NOMO-1 (cell line): ENCODE results near the gene SLAMF9.

Source experiments
- DNase-seq, 2 experiments: peaks; one replicate each; lab custom pipeline; 2025; ENCODE audit not compliant: unreplicated experiment in 2 of 2; lab: John Stamatoyannopoulos, UW

Gene SLAMF9

GRCh38 chr1:159953536-159954515, at the start of gene SLAMF9:
TSS of gene SLAMF9 (minus strand) at chr1:159954237. CDS start at chr1:159954137, 100 bp downstream.
- peak; percentile 30 to 80 for DNase-seq

GRCh38 chr1:160001440-160001839, 47.4 kb upstream of the SLAMF9 start:
- no peak for DNase-seq

DNA sequence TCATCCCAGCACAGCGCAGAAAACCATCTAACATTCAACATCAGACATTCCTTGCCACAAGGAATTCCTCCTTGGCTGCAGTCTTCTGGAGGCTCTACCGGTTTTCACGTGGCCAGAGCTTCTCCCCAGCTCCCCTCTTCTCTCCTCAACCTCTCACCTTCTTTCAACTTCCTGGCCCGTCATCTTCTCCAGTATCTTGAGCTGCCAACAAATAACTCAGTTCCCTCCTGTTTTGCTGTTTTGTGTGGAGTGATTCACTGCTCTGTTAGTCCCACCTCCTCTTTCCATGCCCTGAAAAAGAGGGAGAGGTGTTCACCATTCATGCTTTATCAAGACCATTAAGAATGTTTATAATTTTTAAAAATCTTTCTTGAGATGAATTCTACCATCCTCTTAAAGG, 45.2 kb upstream of the SLAMF9 start:
- no peak for DNase-seq

- DNase-seq: no peak
Observed at GRCh38 chr1:159996653-159997052, 42.6 kb upstream of the SLAMF9 start.

DNA sequence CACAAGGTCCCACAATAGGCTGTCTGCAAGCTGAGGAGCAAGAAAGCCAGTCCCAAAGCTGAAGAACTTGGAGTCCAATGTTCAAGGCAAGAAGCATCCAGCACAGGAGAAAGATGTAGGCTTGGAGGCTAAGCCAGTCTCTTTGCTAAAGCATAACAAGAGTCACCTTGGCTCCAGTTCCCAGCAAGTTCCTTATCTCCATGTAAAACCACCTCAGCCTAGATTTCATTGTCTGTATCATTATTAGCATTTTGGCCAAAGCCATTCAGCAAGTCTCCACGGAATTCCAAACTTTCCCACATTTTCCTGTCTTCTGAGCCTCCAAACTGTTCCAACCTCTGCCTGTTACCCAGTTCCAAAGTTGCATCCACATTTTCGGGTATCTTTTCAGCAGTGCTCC, 40.9 kb upstream of the SLAMF9 start:
- DNase-seq: no peak

- DNase-seq: no peak
Observed at GRCh38 chr1:159993911-159994310, 39.9 kb upstream of the SLAMF9 start.

DNA sequence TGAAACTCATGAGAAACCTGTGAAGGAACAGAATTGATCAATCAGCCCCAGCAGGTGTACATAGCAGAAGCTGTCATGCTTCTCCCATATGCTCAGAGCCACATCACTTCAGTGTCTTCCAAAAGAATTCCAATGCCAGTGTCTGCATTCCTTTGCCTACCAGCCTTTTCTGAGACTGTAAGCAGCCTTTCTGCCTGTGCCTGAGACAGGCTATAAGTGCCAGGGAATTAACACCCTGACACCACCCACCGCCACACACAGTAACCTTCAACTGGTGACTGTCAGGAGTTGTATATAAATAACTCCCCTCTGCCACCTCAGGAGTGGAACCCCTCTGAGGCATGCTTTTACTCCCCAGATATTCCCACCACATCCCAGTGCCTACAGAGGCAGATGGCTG, 38.1 kb upstream of the SLAMF9 start:
- DNase-seq: no peak

- peak; percentile 64 to 85 for DNase-seq
Observed at GRCh38 chr1:159991513-159991912, 37.5 kb upstream of the SLAMF9 start.

DNA sequence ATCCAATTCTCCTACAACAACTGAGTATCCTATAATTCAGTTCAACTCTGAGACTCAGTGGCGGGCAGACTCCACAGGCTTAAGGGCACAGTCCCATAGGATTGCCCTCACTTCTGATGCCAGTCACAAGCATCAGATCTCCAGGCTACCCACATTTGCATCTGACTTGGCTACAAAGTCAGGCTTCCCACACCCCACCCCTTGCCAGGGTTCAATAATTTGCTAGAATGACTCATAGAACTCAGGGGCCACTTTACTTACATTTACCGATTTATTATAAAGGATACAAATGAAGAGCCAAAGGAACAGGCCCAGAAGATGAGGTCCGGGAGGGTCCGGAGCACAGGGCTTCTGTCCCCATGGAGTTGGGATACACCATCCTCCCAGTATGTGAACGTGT, 36.0 kb upstream of the SLAMF9 start:
- no peak for DNase-seq

DNA sequence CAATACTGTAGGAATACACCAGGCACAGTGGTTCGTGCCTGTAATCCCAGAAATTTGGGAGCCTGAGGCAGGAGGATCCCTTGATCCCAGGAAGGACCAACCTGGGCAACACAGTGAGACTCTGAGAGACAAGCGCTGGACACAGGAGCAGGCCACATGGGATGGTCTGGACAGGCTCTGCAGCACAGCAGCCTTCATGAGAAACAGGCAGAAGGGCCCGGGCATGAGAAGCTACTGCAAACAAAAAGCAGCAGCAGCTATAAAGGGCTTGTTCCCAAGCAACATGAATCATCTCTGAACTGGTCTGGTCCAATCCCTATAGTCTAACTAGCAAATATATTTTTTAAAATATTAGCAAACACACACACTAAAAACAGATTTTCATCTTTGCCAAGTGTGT, 35.5 kb upstream of the SLAMF9 start:
- DNase-seq: no peak

GRCh38 chr1:159988006-159988405, 34.0 kb upstream of the SLAMF9 start:
- DNase-seq: no peak

- no peak for DNase-seq
Observed at GRCh38 chr1:159987186-159987585, 33.1 kb upstream of the SLAMF9 start.

DNA sequence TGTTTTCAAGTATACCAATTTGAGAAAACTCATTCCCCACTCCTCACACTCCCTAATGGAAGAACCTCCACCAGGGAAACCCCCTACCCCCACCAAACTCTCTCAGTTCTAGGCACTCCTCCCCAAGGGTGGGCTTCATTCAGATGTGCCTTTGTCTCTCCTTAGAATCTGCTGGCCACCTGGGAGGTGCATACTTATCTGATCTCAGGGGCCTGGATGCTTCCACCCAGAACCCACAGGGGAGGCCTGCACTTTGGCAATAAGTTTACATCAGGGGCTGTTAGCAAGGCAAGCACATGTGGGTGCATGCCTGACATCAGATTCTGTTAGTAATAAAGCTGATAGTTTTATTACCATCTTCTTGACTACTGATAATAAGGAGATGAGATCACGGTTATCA, 32.5 kb upstream of the SLAMF9 start:
- no peak for DNase-seq

DNA sequence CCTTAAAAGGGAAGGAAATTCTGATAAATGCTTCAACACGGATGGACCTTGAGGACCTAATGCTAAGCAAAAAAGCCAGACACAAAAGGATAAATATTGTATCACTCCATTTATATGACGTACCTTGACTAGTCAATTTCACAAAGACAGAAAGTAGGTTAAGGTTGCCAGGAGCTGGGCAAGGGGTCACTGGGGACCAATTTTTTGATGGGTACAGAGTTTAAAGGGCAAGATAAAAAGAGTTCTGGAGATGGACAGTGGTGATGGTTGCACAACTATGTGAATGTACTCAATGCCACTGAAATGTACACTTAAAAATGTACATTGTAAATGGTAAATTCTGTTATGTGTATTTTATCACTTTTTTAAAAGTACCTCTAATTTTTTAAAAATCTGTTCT, 32.1 kb upstream of the SLAMF9 start:
- no peak for DNase-seq

DNA sequence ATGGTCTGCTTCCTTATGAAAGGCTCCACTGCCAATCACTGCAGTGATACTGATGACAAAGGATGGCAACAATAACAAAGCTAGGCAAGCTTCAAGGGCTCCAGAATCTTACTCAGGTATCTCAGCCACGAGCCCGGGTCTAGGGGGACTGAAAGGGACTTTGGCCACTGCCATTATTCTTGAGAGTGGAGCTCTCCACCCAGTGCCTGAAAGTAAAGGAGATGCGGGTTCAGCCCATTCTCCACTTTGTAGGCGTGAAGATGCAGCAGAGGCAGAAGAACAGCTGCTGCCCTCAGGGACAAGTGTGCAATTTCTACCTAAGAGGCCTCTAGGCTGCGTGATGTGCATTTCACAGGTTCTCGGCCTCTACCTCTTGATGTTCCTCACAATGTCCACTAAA, 31.4 kb upstream of the SLAMF9 start:
- DNase-seq: no peak

DNA sequence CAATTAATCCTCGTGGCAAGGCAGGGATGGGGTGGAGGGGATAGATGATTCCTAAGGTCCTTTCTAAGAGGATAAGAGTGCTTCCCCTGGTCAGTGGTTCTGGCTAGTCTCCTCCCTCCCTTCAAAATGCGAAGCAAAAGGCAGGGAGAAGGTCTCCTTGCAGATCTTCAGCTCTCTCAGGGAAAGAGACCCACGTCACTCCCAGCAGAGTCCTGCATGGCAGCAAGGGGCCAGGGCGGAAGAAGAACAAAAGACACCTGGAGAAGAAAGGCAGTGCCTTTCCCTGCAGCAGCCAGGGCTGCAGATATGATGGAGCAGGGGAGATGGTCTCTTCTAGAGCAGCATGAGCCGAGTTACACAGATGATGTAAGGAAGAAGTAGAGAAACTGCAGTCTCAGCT, 29.6 kb upstream of the SLAMF9 start:
- DNase-seq: no peak

GRCh38 chr1:159982280-159982679, 28.2 kb upstream of the SLAMF9 start:
- no peak for DNase-seq

GRCh38 chr1:159981351-159982055, 27.5 kb upstream of the SLAMF9 start:
- no peak for DNase-seq

GRCh38 chr1:159980786-159981185, 26.7 kb upstream of the SLAMF9 start:
- DNase-seq: no peak

GRCh38 chr1:159980076-159980475, 26.0 kb upstream of the SLAMF9 start:
- DNase-seq: no peak

GRCh38 chr1:159979257-159979656, 25.2 kb upstream of the SLAMF9 start:
- no peak for DNase-seq

DNA sequence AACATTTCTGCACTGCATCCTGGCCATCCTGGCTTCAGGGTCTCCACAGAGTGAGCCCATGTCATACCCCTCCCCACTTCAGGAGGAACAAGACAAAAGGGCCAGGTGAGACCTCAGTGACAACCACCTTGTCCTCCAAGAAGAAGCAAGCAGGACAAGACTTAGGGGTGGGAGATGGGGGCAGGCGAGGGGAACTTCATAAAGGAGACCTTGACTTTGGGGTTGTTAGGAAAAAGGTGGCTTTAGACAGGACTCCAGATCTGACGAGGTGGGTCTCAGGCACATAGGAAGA, 24.0 kb upstream of the SLAMF9 start:
- no peak for DNase-seq
